ENCODE results near the gene SRD5A3.

Gene SRD5A3

GRCh38 chr4:55378617-55379467 is 32.8 kb downstream of the SRD5A3 start:
- DNase-seq (ENCODE audit: low spot score) = no peak

- no peak for DNase-seq (ENCODE audit: low spot score)
Observed at GRCh38 chr4:55380576-55380975, 34.5 kb downstream of the SRD5A3 start.

- DNase-seq (ENCODE audit: low spot score) = no peak
Observed at GRCh38 chr4:55381502-55381901, 35.5 kb downstream of the SRD5A3 start.

GRCh38 chr4:55382488-55383003 is 36.5 kb downstream of the SRD5A3 start:
- no peak for DNase-seq (ENCODE audit: low spot score)

- no peak for DNase-seq (ENCODE audit: low spot score)
Observed at GRCh38 chr4:55385201-55385649, 39.2 kb downstream of the SRD5A3 start.

- peak; percentile 12 for DNase-seq (ENCODE audit: low spot score)
Observed at GRCh38 chr4:55386073-55386472, 40.0 kb downstream of the SRD5A3 start.

GRCh38 chr4:55386840-55387239 is 40.8 kb downstream of the SRD5A3 start:
- no peak for DNase-seq (ENCODE audit: low spot score)

GRCh38 chr4:55393461-55394320 is 47.6 kb downstream of the SRD5A3 start:
- peak; percentile 37 for DNase-seq (ENCODE audit: low spot score)

GRCh38 chr4:55395218-55395528 is 49.1 kb downstream of the SRD5A3 start:
- no peak for DNase-seq (ENCODE audit: low spot score)

GRCh38 chr4:55395529-55396307 is 49.7 kb downstream of the SRD5A3 start, which contains the start of gene TMEM165:
Gene TMEM165 (plus strand): TSS chr4:55395957. CDS start chr4:55396190, 233 bp downstream.
- DNase-seq (ENCODE audit: low spot score) = peak; percentile 96

GRCh38 chr4:55396308-55397125 is 50.5 kb downstream of the SRD5A3 start:
- DNase-seq (ENCODE audit: low spot score) = peak; percentile 59

- DNase-seq (ENCODE audit: low spot score) = peak; percentile 23
Observed at GRCh38 chr4:55397126-55397436, 51.0 kb downstream of the SRD5A3 start.

GRCh38 chr4:55397520-55398321 is 51.7 kb downstream of the SRD5A3 start:
- DNase-seq (ENCODE audit: low spot score) = peak; percentile 44

- DNase-seq (ENCODE audit: low spot score) = peak; percentile 10
Observed at GRCh38 chr4:55398461-55398860, 52.4 kb downstream of the SRD5A3 start.

- no peak for DNase-seq (ENCODE audit: low spot score)
Observed at GRCh38 chr4:55398966-55399365, 52.9 kb downstream of the SRD5A3 start.

GRCh38 chr4:55399581-55399980 is 53.5 kb downstream of the SRD5A3 start:
- DNase-seq (ENCODE audit: low spot score) = no peak

- no peak for DNase-seq (ENCODE audit: low spot score)
Observed at GRCh38 chr4:55405073-55405472, 59.0 kb downstream of the SRD5A3 start.

- no peak for DNase-seq (ENCODE audit: low spot score)
Observed at GRCh38 chr4:55406545-55406944, 60.5 kb downstream of the SRD5A3 start.

GRCh38 chr4:55407119-55407518 is 61.1 kb downstream of the SRD5A3 start:
- DNase-seq (ENCODE audit: low spot score) = no peak

- DNase-seq (ENCODE audit: low spot score) = no peak
Observed at GRCh38 chr4:55407764-55408163, 61.7 kb downstream of the SRD5A3 start.
